Measurements from ENCODE around the gene HPCA.
A peak's percentile ranks its signal among the peaks of the same experiment; 100 is the strongest.
"Not testable (repeated sequence)": the region's sequence is repeated elsewhere in the genome, so short reads cannot be mapped to it uniquely, and the experiment has no call there.

HPCA gene

DNA sequence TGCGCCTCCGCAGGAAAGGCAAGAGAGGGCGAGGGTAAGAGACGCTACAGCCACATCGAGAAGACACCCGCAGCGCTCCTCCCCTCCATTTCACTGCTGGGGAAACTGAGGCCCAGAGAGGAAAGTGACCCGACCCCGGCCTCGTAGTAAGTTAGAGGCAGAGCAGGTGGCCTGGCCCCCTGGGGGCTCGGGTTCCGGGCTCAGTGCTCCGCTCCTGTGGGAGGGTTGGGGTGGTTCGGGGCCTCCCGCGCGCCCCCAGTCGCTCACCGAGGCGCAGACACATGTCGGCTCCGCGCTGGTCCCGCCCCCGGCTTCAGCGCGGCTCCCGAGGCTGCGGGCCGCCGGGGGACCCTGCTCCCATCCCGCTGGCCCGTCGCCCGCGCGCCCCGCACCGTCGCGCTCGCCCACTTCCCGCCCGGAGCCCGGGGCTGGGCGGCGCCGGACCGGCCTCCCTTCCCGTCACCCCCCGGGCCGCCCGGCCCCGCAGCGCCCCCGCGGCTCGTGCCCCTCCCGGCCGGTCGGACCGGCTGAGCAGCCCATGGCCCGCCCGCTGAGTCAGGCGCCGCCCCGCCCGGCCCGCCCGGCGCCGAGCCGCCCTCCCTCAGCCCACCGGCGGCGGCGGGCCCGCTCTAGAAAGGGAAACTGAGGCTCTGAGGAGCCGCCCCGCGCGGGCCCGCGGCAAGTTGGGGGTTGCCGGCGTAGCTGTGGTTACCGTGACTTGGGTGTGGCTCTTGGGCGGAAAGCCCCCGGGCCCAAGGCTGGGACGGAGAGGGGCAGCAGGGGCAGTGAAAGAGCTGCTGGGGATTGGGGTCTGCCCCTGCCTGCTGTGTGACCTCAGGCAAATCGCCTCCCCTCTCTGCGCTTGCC is 14.9 kb downstream of the HPCA start, which contains the start of gene TMEM54:
TSS of gene TMEM54 (minus strand) at position 434 of the 867 bp plus-strand sequence. CDS start at position 283, 151 bp downstream.
- Histone ChIP-seq H3K27ac (peak within 1 kb of the TSS; percentile 74), H3K4me3 (peak within 1 kb of the TSS; percentile 77), H3K9ac (peak within 1 kb of the TSS; percentile 80), H3K27me3 (no peaks in the 10 kb centered on the region), H3K36me3 (no peaks in the 10 kb centered on the region; the same call in 1 of the 2 replicates), H4K20me1 (no peaks in the 10 kb centered on the region), H3K9me3 (no peaks in the 10 kb centered on the region), H3K4me2 (peak within 1 kb of the TSS; percentile 97), H3K4me1 (peaks cover 21% of the 10 kb centered on the region)
- TF ChIP-seq Cebpa-rat (IDR thresholded peaks at IDR 0.05) = no peak

DNA sequence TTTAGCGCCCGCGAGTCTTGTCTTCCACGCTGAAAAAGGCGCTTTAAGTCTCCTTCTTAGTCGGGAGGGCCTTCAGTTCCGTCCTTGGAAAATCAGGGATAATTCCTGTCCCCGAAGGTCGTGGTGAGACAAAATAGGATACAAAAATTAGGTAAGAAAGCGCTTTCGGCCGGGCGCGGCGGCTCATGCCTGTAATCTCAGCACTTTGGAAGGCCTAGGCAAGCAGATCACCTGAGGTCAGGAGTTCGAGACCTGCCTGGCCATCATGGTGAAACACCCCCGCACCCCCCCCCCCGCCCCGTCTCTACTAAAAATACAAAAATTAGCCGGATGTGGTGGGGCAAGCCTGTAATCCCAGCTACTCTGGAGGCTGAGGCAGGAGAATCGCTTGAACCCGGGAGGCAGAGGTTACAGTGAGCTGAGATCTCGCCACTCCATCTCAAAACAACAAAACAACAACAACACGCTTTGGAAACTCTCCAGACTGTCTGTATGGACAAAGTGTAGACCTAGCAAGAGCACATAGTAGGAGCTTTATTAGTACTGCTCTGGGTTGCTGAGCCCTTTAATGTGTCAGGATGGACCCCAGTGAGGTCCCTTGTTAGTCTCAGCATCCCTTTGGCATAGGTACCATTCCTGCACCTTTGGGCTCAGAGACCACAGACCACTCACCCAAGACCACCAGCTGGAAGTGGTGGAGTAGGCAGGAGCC is 15.7 kb downstream of the HPCA start:
- H3K4me3 ChIP-seq = peak overlapping the region; percentile 77
- H4K20me1 ChIP-seq = no peaks in the 10 kb centered on the region
- H3K27me3 ChIP-seq = no peaks in the 10 kb centered on the region
- H3K9ac ChIP-seq = peak overlapping the region; percentile 80
- no peak for TF ChIP-seq Cebpa-rat (IDR thresholded peaks at IDR 0.05)
- H3K27ac ChIP-seq = peak overlapping the region; percentile 74
- no peaks in the 10 kb centered on the region; the same call in 1 of the 2 replicates for H3K36me3 ChIP-seq
- no peaks in the 10 kb centered on the region for H3K9me3 ChIP-seq
- peak overlapping the region; percentile 97 for H3K4me2 ChIP-seq
- H3K4me1 ChIP-seq = peaks cover 21% of the 10 kb centered on the region

DNA sequence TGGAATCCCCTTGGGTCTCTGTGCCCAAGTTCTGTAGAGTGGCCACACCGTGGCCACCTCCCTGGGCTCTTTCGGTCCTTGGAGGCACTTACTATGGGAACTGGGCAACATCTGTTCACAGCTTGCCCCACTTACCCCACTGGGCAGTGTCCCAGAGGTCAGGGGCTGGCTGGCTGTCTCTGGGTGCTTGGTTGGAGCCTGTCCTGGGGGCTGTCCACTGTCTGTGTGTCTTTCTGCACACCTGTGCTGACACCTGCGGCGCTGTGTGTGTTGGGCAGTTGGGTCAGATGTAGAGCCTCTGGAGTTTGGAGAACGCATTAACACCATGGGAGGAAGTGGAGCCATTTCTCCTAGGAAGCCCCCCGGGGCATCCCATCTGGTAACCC is 16.2 kb downstream of the HPCA start:
- Histone ChIP-seq H3K4me1 (peaks cover 21% of the 10 kb centered on the region), H3K27ac (no peak overlapping the region), H4K20me1 (no peaks in the 10 kb centered on the region), H3K9ac (no peak overlapping the region), H3K27me3 (no peaks in the 10 kb centered on the region), H3K9me3 (no peaks in the 10 kb centered on the region), H3K4me3 (no peak overlapping the region), H3K4me2 (no peak overlapping the region), H3K36me3 (no peaks in the 10 kb centered on the region; the same call in 1 of the 2 replicates)
- no peak for TF ChIP-seq Cebpa-rat (IDR thresholded peaks at IDR 0.05)

DNA sequence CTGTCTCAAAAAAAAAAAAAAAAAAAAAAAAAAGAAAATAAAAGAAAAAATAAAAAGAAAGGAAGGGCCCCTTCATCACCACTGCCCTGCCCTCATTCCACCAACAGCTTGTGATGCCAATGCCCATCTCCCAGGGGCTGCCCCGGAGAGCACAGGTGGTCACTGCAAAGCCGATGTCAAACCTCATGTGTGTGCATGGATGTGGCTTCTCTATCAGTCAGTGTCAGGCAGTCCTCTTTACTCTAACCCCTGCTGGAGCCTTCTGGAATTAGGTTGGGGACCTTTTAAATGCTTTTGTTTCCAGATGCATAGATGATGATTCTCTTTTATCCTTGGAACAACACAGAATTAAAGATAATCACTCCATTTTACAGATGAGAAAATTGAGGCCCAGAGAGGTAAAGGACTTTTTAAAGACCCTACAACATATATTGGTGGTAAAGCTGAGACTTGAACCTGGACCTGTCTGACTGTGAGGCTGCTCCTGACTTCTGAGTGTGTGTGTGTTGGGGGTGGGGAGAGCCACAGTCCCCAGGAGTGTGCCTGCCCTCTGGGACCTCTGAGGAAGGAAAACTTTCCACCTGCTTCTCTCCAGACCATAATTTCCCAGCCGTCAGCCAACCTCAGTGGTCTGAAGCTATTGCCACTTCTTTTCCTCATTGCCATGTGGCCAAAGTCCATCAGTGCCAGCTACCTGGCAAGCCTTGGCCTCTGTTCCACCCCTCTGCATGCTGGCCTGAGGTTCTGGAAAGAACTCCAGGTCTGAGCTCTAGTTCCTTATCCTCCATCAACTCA is 17.9 kb downstream of the HPCA start:
- Histone ChIP-seq H3K4me2 (no peak overlapping the region), H3K9ac (no peak overlapping the region), H3K4me3 (no peak overlapping the region), H3K27ac (no peak overlapping the region), H3K4me1 (peaks cover 21% of the 10 kb centered on the region), H3K36me3 (no peaks in the 10 kb centered on the region), H3K27me3 (no peaks in the 10 kb centered on the region), H4K20me1 (no peaks in the 10 kb centered on the region), H3K9me3 (no peaks in the 10 kb centered on the region)
- TF ChIP-seq Cebpa-rat (IDR thresholded peaks at IDR 0.05) = no peak

DNA sequence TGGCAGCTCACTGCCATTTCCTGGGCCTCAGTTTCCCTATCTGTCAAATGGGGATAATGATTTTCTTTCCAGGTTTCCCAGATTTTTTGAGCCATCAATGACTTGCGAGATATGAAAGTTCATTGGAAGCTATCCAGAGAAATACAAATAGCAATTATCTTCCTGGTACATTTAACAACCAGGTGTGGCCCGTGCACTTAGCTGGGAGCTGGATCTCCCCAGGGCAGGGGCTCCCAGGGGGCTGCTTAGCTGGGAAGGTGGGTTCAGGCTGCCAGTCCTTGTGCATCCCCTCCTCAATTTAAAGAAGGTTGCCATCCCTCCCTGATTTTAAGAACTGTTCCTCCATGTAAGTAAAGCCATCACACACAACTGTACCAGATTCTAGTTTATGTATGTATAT is 18.5 kb downstream of the HPCA start:
- Histone ChIP-seq H4K20me1 (no peaks in the 10 kb centered on the region), H3K27me3 (no peaks in the 10 kb centered on the region), H3K9me3 (no peaks in the 10 kb centered on the region)

DNA sequence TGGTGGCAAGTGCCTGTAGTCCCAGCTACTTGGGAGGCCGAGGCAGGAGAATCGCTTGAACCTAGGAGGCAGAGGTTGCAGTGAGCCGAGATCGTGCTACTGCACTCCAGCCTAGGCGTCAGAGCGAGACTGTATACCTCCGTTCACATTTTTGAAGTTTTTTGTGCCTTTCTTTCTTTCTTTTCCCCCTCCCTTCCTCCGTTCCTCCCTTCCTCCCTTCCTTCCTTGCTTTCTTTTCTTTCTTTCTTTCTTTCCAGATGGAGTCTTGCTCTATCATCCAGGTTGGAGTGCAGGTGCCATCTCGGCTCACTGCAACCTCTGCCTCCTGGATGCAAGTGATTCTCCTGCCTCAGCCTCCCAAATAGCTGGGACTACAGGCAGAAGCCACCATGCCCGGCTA is 19.3 kb downstream of the HPCA start:
- H3K4me3 ChIP-seq, H3K9ac ChIP-seq, H3K9me3 ChIP-seq, H3K4me1 ChIP-seq, H3K36me3 ChIP-seq, H3K27me3 ChIP-seq, H3K27ac ChIP-seq, H3K4me2 ChIP-seq, H4K20me1 ChIP-seq: not testable (repeated sequence)

More for the DNA sequence above, 18.5 kb downstream of the HPCA start:
- Histone ChIP-seq H3K9ac (no peak overlapping the region), H3K4me1 (peaks cover 16% of the 10 kb centered on the region), H3K4me3 (no peak overlapping the region), H3K27ac (no peak overlapping the region), H3K4me2 (no peak overlapping the region), H3K36me3 (no peaks in the 10 kb centered on the region)
- TF ChIP-seq Cebpa-rat (IDR thresholded peaks at IDR 0.05) = no peak

DNA sequence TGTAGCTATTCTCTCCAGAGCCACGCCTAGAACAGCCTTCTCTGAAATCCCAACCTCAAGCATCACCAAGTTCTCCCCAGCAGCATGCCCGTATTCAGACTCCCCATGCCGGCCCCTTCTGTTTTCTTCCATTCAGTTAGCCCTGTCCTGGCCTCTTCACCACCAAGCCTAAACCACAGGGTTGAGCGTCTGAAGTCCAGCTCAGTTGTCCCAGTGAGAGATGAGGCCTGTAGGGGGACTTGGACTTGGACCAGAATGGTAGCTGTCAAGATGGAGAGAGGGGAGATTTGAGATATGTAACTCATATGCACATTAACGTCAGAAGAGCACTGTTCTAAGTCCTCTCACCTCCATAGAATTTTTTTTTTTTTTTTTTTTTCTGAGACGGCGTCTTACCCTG is 20.4 kb downstream of the HPCA start:
- H3K36me3 ChIP-seq = no peaks in the 10 kb centered on the region
- no peak overlapping the region for H3K4me2 ChIP-seq
- H3K4me3 ChIP-seq = no peak overlapping the region
- peaks cover 8% of the 10 kb centered on the region; the same call in 1 of the 2 replicates for H3K9me3 ChIP-seq
- no peak for TF ChIP-seq Cebpa-rat (IDR thresholded peaks at IDR 0.05)
- H3K27ac ChIP-seq = no peak overlapping the region
- no peak overlapping the region for H3K9ac ChIP-seq
- H3K4me1 ChIP-seq = peaks cover 5% of the 10 kb centered on the region; the same call in 1 of the 2 replicates
- H3K27me3 ChIP-seq = no peaks in the 10 kb centered on the region
- no peaks in the 10 kb centered on the region for H4K20me1 ChIP-seq

DNA sequence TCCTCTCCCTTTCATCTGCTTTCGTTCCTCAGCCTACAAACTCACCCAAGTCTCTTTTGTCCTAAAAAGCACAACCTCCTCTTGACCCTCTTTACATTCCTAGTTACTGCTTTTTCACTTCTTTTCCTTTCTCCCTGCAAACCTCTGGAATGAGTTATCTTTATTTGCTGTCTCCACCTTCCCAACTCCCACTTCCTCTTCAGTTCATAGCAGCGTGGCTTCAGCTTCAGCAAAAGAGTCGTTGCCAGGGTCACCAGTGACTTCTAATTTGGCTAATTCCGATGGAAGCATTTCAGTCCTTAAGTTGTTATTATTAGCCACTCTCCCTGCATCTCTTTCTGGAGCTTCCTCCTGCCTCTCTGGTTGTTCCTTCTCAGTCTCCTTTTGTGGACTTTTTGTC is 21.1 kb downstream of the HPCA start:
- Histone ChIP-seq H3K4me3 (no peak overlapping the region), H3K9me3 (peaks cover 8% of the 10 kb centered on the region; the same call in 1 of the 2 replicates), H4K20me1 (no peaks in the 10 kb centered on the region), H3K27ac (no peak overlapping the region), H3K4me2 (no peak overlapping the region), H3K27me3 (no peaks in the 10 kb centered on the region), H3K36me3 (no peaks in the 10 kb centered on the region), H3K9ac (no peak overlapping the region), H3K4me1 (peaks cover 5% of the 10 kb centered on the region; the same call in 1 of the 2 replicates)
- TF ChIP-seq Cebpa-rat (IDR thresholded peaks at IDR 0.05) = no peak

DNA sequence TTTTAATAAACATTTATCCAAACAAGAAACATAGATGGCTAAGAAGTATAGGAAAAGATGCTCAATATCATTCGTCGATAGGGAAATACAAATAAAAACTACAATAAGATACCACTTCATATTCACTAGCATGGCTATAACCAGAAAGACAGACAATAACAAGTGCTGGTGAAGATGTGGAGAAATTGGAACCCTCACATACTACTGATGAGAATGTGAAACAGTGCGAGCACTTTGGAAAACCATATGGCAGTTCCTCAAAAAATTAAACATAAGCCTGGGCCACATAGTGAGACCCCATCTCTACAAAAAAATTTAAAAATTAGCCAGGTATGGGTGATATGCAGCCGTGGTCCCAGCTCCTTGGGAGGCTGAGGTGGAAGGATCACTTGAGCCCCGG is 24.0 kb downstream of the HPCA start:
- no peak overlapping the region for H3K27ac ChIP-seq
- no peak overlapping the region for H3K9ac ChIP-seq
- no peaks in the 10 kb centered on the region for H3K27me3 ChIP-seq
- H3K4me3 ChIP-seq = no peak overlapping the region
- no peaks in the 10 kb centered on the region for H3K4me1 ChIP-seq
- H3K9me3 ChIP-seq = peaks cover 8% of the 10 kb centered on the region; the same call in 1 of the 2 replicates
- TF ChIP-seq Cebpa-rat (IDR thresholded peaks at IDR 0.05) = no peak
- no peaks in the 10 kb centered on the region for H3K36me3 ChIP-seq
- H4K20me1 ChIP-seq = no peaks in the 10 kb centered on the region
- no peak overlapping the region for H3K4me2 ChIP-seq
